HG03064 (cell line): Measurements from ENCODE around the gene TRMT10A.
"Not testable (repeated sequence)": the region's sequence is repeated elsewhere in the genome, so short reads cannot be mapped to it uniquely, and the experiment has no call there.

Experiments
- ATAC-seq: cut with Tn5 transposase; IDR thresholded peaks from one replicate; pipeline ENCODE4 v1.9.1; 2021; ENCODE audit warnings: low read depth; ENCODE audit not compliant: unreplicated experiment

The TRMT10A gene

DNA sequence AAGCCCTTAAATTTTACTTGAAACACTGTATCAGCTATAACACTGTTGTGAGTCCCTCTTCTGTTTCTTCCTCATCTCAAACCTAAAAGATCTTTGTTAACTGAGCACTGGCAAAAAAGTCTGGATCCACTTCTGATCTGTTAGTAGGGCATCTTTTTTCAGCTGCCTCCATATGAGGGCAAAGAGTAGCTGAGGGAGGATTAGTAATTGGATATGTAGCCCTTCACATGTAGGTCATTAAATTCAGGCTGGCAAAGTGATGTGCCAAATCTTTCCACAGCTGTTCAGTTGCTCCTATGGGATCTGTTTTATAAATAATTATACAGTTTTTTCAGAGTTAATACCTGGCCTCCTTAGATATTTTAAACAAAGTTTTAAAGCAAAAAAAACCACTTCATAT lies 1.1 kb upstream of the TRMT10A start:
- ATAC-seq = no peak

DNA sequence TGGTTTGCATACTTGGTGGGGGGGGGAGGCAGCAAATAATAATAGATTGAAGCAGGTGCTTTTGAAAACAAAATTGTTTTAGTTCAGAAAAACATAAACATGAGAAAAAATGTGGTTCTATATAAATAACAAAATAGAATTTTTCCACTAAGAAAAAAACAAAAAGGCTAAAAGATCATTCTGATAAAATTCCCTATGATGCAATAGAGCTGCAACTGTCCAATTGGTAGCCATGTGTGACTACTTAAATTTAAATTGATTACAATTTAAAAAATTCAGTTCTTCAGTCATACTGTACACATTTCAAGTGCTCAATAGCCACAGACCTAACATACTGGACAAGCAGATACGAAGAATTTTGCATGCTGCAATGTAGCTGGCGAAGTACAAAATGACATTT lies 11.0 kb downstream of the TRMT10A start:
- ATAC-seq = no peak

DNA sequence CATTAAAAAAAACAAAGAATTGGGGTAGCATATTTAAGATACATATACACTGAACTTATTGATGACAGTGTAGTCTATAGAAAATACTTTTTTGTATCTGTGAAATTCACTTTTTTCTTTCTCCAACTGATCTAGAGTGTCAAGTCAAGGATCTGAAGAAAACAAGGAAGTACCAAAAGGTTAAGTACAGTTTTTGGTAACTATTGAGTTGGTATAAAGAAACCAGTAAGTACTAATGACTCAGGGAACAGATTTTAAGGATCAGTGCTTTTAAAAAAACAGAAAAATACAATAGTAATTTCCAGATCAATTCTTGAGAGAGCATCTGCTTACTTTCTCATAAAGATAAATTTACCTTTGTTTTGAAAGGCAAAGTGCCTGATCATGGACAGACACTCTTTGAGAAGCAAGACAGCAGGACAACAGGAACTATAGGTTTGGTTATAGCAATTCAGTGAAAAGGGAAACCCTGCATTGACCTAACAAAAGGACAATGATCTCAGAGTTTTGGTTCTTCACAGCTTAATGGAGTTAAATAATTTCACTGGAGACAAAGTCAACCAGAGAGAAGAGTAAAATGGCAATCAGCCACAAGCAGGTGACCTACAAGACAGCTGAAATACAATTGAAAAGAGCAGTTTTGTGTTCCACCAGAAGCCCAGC lies 23.4 kb downstream of the TRMT10A start:
- ATAC-seq = no peak

DNA sequence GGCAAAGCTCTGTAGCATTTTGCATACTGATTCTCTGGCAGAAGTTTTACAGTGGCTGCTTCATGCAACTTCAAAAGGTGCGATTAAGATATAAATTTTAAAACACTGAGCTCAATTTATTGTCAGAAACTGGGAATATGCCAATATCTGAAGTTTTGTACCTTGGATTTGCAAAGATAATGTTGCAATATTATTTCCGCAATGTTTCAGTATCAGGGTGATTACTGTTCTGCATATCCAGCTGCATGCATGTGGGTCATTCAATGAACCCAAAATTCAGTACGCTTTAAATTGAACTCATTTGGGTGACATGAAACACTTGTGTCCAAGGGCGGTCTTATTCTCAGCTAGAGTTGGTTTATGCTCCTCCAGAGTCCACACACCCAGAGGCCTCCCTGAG lies 26.2 kb downstream of the TRMT10A start:
- ATAC-seq = no peak

DNA sequence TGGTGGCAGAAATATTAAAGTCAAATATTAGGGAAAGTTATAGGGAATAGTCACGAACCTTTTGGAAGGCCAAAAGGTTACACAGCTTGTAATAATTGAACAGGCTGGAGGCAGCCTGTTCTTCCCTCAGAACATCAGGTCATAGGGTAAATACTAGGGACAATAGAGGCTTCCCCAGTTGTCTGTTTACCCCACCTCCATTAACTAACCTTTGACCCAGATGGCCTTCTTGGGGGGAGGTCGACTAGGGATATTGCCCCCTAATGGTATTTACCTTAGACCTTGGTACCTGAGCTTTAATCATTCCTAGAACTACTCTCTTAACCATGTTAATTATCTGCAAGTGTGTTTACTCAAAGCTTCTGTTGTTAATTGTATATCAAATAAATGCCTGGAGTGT lies 27.0 kb downstream of the TRMT10A start:
- ATAC-seq = no peak

DNA sequence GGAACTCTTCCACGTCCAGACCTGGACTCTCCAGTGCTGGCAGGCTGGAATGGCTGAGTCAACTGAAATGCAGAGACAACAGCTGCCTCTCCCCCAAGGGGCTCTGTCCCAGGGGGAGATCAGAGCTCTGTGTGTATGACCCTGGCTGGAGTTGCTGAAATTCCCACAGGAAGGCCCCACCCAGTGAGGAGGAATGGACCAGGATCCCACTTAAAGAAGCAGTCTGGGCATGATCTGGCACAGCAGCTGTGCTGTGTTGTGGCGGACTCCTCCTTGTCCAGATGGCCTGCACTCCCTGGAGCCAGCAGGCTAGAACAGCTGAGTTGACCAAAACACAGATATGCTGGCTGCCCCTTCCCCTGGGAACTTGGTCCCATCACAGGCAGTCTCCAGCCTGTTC lies 27.6 kb downstream of the TRMT10A start:
- ATAC-seq = no peak

DNA sequence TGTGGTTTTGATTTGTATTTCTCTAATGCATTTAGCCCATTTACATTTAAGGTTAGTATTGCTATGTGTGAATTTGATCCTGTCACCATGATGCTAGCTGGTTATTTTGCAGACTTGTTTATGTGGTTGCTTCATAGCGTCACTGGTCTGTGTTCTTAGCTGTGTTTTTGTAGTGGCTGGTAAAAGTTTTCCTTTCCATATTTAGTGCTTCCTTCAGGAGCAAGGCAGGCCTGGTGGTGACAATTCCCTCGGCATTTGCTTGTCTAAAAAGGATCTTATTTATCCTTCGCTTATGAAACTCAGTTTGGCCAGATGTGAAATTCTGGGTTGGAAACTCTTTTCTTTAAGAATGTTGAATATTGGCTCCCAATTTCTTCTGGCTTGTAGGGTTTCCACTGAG lies 29.1 kb downstream of the TRMT10A start:
- not testable (repeated sequence) for ATAC-seq

DNA sequence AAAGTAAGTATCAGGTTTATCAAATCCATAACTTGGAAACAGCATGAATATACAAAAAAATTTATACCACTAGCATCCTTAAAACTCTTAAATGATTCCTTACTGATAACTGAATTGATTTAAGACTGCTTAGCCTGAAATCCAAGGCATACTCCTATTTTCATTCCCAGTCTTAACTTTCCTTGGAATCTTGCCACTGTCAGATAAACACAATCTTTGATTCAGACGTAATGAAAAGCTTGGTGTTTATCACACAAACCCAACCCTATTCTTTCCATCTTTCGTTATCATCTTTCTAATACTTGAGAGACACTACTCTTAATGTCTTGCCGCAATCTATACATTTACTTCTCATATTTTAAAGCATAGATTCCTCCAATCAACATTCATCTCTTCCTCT lies 33.9 kb downstream of the TRMT10A start:
- no peak for ATAC-seq

DNA sequence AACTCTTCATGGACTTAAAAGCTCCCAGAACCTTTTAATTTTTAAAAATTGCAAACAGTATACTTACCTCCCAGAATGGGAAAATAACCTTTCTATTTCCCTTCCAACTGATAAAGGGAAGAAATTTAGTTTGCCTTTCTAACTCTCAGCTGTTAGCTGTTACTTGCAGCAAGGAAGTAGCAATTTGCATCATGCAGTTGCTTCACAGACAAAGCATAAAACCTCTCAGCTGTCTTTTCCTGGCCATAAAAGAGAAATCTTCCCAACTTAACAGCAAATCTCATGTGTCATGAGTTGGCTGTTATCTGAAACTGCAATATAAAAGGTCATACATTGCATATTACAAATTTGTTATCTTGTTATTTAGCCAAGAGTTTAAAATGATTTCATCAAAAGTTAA lies 34.6 kb downstream of the TRMT10A start:
- ATAC-seq = no peak

DNA sequence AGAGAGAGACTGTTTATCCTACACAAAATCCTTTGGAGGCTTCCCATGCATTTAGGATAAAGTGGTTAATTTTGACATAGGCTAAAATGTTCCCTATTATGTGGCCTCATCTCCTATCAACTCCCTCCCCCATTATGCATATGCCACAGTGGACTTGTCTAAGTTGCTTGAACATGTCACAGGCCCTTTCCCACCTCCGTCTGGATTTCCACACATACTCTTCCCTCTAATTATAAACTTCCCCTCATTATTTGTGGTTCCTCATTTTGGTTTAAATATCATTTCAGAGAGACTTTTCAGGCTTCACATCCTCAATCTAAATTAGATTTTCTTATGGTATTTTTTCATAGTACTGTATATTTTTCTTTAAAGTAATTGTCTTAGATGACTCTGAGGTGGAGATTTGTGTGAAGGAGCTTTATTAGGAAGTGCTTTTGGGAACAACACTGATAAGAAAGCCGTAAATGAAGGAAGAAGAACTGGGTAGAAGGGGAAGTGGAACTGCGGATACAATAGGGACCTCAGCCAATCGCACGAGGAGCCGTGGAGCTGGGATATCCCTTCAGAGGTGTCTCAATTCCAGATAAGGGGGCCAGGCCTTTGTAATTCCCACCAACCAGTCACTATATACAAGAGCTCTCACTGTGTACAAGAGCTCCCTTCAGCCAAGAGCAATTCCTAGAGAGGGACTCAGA lies 45.1 kb downstream of the TRMT10A start:
- ATAC-seq = no peak

DNA sequence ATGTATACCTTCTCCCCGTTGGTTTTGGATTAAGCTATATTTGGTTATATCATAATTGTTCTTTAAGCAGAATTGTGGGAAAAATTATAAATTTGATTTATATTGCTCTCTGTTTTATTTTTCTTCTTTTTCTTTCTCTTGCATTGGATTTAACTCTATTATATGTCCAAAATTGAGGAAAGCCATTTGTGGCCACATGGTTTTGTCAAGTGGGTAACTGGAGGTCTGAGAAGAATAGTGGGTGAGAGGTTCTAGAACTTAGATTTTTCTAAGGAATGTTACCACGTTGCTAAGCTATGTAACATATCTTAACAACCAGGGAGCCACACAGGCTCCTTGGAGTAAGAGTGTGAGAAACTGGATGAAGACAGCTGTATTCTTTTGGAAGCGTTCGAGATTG lies 53.1 kb downstream of the TRMT10A start, which contains the start of gene C4orf17:
Gene C4orf17, plus strand, starts transcription at position 301 of the 400 bp plus-strand sequence. CDS start 2,061 bp downstream, outside the sequence.
- no peak for ATAC-seq

DNA sequence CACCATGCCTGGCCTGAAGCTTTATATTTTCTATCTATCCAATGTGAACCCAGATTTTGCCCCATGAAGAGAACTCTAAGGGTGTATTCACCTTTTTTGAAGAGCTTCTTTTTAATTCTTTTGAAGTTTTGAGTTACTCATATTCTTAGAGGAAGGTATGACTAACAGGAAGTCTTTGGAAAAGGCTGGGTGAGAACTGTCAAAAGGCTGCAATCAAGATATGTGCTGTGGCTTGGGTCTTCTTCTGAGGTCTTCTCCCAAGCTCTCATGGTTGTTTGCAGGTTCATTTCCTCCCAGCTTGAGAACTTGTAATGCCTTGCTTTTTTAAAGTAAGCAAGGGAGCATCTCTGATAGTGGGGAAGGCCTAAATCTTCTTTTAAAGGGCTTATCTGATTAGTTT lies 56.1 kb downstream of the TRMT10A start:
- ATAC-seq = no peak

DNA sequence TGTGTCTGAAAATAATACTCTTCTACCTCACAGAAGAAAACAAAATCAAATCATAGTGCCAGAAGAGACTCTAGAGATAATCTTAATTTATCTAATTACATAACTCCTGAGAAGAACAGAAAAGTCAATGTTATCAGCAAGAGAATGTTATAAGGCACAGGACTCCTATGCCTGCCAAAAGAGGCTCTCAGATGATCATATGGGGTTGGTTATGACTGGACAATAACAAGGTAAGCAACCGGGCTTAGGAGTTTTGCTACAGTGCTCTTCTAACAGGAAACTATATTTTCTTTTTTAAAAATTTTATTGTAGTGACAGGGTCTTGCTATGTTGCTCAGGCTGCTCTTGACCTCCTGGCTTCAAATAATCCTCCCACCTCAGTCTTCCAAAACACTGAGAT lies 56.5 kb downstream of the TRMT10A start:
- no peak for ATAC-seq

DNA sequence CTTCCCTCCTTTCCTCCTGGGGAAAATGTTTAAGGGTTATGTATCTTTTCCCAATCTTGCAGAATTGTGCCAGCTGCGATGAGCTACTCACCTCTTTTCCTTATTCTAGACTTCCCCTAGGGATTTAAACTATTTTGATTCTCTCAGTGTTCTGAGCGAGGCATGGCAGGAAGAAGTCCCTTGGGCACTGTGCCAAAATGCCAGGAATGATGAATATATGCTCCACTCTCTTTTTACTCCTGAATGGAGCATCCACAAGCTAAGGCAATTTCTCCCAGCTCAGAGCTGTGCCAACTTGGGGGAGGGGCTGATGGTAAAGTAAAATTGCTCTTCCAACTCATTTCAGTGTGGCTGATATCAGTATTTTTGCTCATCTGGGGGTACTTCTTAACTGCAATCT lies 57.1 kb downstream of the TRMT10A start:
- ATAC-seq = no peak

DNA sequence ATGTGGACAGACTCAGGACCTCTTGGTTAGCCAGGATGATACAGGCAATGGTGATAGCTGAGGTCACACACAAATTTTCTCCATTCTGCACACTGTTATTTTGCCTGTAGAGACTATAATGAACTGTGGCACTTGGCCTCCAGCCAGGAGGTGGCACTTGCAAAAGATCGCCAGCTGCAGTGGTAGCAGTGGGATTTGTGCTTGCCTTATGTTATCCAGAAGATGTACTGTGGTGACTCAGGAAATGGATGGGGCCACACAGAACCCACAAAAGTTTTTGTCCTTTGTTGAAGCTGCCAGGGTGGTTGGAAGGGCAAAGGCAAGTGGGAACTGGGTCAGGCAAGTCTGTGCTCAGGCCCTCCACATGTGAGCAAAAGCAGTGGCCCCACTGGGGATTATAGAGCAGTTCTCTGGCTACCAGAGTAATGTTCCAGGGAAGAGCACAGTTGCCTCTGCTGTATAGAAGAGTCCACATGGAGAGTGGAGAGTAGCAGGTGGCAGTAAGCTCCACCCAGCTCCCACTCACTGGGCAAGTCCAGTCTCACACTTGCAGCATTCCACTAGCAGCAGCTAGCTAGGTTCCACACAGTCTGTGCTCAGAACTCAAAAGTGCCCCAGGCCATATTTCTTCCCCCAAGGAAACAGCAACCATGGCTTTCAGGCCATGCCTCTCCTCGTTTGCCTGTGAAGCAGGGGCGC lies 58.9 kb downstream of the TRMT10A start:
- no peak for ATAC-seq
